Spinal cord (tissue), 10 donors: ENCODE data around the gene BRI3. TPM values are rescaled to one million over a fixed set of nuclear protein-coding genes. Genes with fewer than 3 reads are reported as not detected.
"Not testable (repeated sequence)": the region's sequence is repeated elsewhere in the genome, so short reads cannot be mapped to it uniquely, and the experiment has no call there.

ENCODE experiments used
- DNase-seq, 6 donors: peaks; one replicate each; pipeline versions ENCODE4 v3.0.0 to v3.0.0-alpha.2; 2013 to 2015; ENCODE audit warnings: low spot score in 6 of 6, low read depth in 4 of 6
- H3K27ac ChIP-seq: one replicate; pipeline ENCODE4 v1.5.1; 2013; ENCODE audit warnings: low read depth, low read length, control low read depth
- H3K27me3 ChIP-seq: one replicate; pipeline ENCODE4 v1.6.1; 2013; ENCODE audit warnings: low read length; ENCODE audit not compliant: control insufficient read depth, insufficient read depth
- H3K36me3 ChIP-seq: one replicate; pipeline ENCODE4 v1.6.1; 2013; ENCODE audit warnings: low read length; ENCODE audit not compliant: control insufficient read depth, insufficient read depth
- H3K4me1 ChIP-seq: one replicate; pipeline ENCODE4 v1.6.1; 2013; ENCODE audit warnings: low read length; ENCODE audit not compliant: control insufficient read depth, insufficient read depth
- H3K4me3 ChIP-seq: one replicate; pipeline ENCODE4 v1.5.1; 2013; ENCODE audit warnings: low read depth, low read length, control low read depth
- H3K9me3 ChIP-seq: one replicate; pipeline ENCODE4 v1.6.1; 2013; ENCODE audit warnings: low read length; ENCODE audit not compliant: control insufficient read depth, insufficient read depth
- WGBS: methylation state at CpG from one replicate; pipeline ENCODE4 v1.1.5; 2013; ENCODE audit warnings: missing lambda C conversion rate; ENCODE audit not compliant: insufficient coverage; 5-methylcytosine and 5-hydroxymethylcytosine counted together
- polyA plus RNA-seq, 2 donors: library from polyadenylated mRNA; unstranded; fragments of 120-200 nt; gene quantifications; one replicate each; pipeline ENCODE4 v1.2.1, GENCODE V29; 2013; ENCODE audit not compliant: insufficient read length in 2 of 2
- total RNA-seq, 2 donors: library from RNA; depleted of rRNA in 1 of 2; stranded (reverse); fragments of 120-200 nt in 1 of 2; fragments of >200 nt in 1 of 2; gene quantifications; one replicate each; pipeline versions ENCODE4 v1.2.3 to v1.2.4, GENCODE V29; 2013 to 2014
- donor health status: healthy.

BRI3 gene
- total and polyA plus RNA-seq, 4 donors, result 20.1 to 86.2 (median 76.4) TPM

GRCh38 chr7:98303906-98304305, 22.4 kb downstream of the BRI3 start:
- Histone ChIP-seq H3K27ac (no peak overlapping the region), H3K27me3 (no peaks in the 10 kb centered on the region), H3K4me1 (no peaks in the 10 kb centered on the region), H3K36me3 (peaks cover 12% of the 10 kb centered on the region), H3K4me3 (no peak overlapping the region), H3K9me3 (no peaks in the 10 kb centered on the region)
- 48% methylated on average over 13 of the region's 15 CpGs for WGBS
- DNase-seq, result no peak

GRCh38 chr7:98305951-98306535, 24.6 kb downstream of the BRI3 start:
- Histone ChIP-seq H3K27me3 (no peaks in the 10 kb centered on the region), H3K27ac (no peak overlapping the region), H3K4me1 (no peaks in the 10 kb centered on the region), H3K4me3 (no peak overlapping the region), H3K36me3 (peaks cover 8% of the 10 kb centered on the region), H3K9me3 (no peaks in the 10 kb centered on the region)
- WGBS, result 90% methylated on average over 20 of the region's 22 CpGs
- DNase-seq, result no peak

- H3K9me3 ChIP-seq, result no peaks in the 10 kb centered on the region
- no peaks in the 10 kb centered on the region for H3K27me3 ChIP-seq
- no peak for DNase-seq
- WGBS, result 93% methylated on average over 14 of the region's 14 CpGs
- no peak overlapping the region for H3K4me3 ChIP-seq
- H3K4me1 ChIP-seq, result no peaks in the 10 kb centered on the region
- no peak overlapping the region for H3K27ac ChIP-seq
- H3K36me3 ChIP-seq, result peaks cover 3% of the 10 kb centered on the region
These were observed 26.5 kb downstream of the BRI3 start for GRCh38 chr7:98307971-98308466.

- Histone ChIP-seq H3K9me3 (no peaks in the 10 kb centered on the region), H3K27me3 (no peaks in the 10 kb centered on the region), H3K27ac (no peak overlapping the region), H3K4me1 (no peaks in the 10 kb centered on the region), H3K4me3 (no peak overlapping the region), H3K36me3 (no peaks in the 10 kb centered on the region)
- DNase-seq, result no peak
- WGBS, result 95% methylated on average over 8 of the region's 8 CpGs
These were observed 28.1 kb downstream of the BRI3 start for GRCh38 chr7:98309566-98309965.

- H3K36me3 ChIP-seq, result no peaks in the 10 kb centered on the region
- H3K4me1 ChIP-seq, result no peaks in the 10 kb centered on the region
- H3K27ac ChIP-seq, result no peak overlapping the region
- H3K4me3 ChIP-seq, result no peak overlapping the region
- no peak for DNase-seq
- H3K27me3 ChIP-seq, result no peaks in the 10 kb centered on the region
- WGBS, result 88% methylated on average over 5 of the region's 7 CpGs
- H3K9me3 ChIP-seq, result no peaks in the 10 kb centered on the region
These were observed 30.7 kb downstream of the BRI3 start for GRCh38 chr7:98312201-98312600.

GRCh38 chr7:98314469-98314868, 33.0 kb downstream of the BRI3 start:
- H3K27ac ChIP-seq, result no peak overlapping the region
- WGBS, result 81% methylated on average over 10 of the region's 11 CpGs
- H3K9me3 ChIP-seq, result no peaks in the 10 kb centered on the region
- no peaks in the 10 kb centered on the region for H3K36me3 ChIP-seq
- DNase-seq, result no peak
- H3K27me3 ChIP-seq, result no peaks in the 10 kb centered on the region
- H3K4me1 ChIP-seq, result no peaks in the 10 kb centered on the region
- no peak overlapping the region for H3K4me3 ChIP-seq

- Histone ChIP-seq H3K27me3 (no peaks in the 10 kb centered on the region), H3K9me3 (no peaks in the 10 kb centered on the region), H3K36me3 (no peaks in the 10 kb centered on the region), H3K4me1 (no peaks in the 10 kb centered on the region), H3K27ac (no peak overlapping the region), H3K4me3 (no peak overlapping the region)
- 95% methylated on average over 4 of the region's 13 CpGs for WGBS
- DNase-seq, result no peak
These were observed 34.0 kb downstream of the BRI3 start for GRCh38 chr7:98315318-98315993.

- H3K4me1 ChIP-seq, H3K27ac ChIP-seq, H3K36me3 ChIP-seq, DNase-seq, H3K9me3 ChIP-seq, H3K4me3 ChIP-seq, H3K27me3 ChIP-seq: not testable (repeated sequence)
- WGBS, result 83% methylated on average over 1 of the region's 4 CpGs
These were observed 34.6 kb downstream of the BRI3 start for GRCh38 chr7:98315994-98316527.

GRCh38 chr7:98317366-98318040, 36.0 kb downstream of the BRI3 start:
- Histone ChIP-seq H3K4me1 (peaks cover 5% of the 10 kb centered on the region), H3K27ac (no peak overlapping the region), H3K27me3 (no peaks in the 10 kb centered on the region), H3K4me3 (no peak overlapping the region), H3K9me3 (no peaks in the 10 kb centered on the region), H3K36me3 (no peaks in the 10 kb centered on the region)
- no peak for DNase-seq
- WGBS, result 93% methylated on average over 14 of the region's 14 CpGs
